Panc1 (cell line): ENCODE measurements around the gene CPB1. TPM values are rescaled to one million over a fixed set of nuclear protein-coding genes. Genes with fewer than 3 reads are reported as not detected.

Experiments used
- ATAC-seq: fragments of 200-7000 bp; cut with Tn5 transposase; 2 replicates; pipeline ENCODE4 v1.9.1; 2020; ENCODE audit warnings: mild to moderate bottlenecking, moderate library complexity
- BruUV-seq: library from RNA; stranded (reverse); fragments of 400-500 nt; replicated peaks from 2 replicates; lab custom pipeline; 2021; lab: Mats Ljungman, UMichigan
- CTCF ChIA-PET: fragments of 300-600 bp; sonication (Branson Sonifier 250); formaldehyde crosslinking; loops from one replicate; lab custom pipeline; 2022; ENCODE audit warnings: antibody characterized with exemption; lab: Charles Lee
- POLR2A ChIA-PET: fragments of 300-600 bp; sonication (Branson Sonifier 250); formaldehyde crosslinking; loops from one replicate; lab custom pipeline; 2022; ENCODE audit warnings: antibody characterized with exemption; lab: Charles Lee
- DNase-seq: peaks from one replicate; pipeline ENCODE4 v3.0.0-alpha.2; 2010; ENCODE audit warnings: low read depth, low spot score
- H3K27ac ChIP-seq: 2 replicates; pipeline ENCODE4 v1.5.1; 2011; ENCODE audit warnings: mild to moderate bottlenecking, low read length, inconsistent platforms
- H3K27me3 ChIP-seq: fragments of 200-500 bp; sonication (Bioruptor generic); 2 replicates; pipeline ENCODE4 v1.6.0; 2014; ENCODE audit warnings: low read length, inconsistent platforms; ENCODE audit not compliant: control insufficient read depth, insufficient read depth
- H3K36me3 ChIP-seq: fragments of 200-500 bp; sonication (Bioruptor generic); 2 replicates; pipeline ENCODE4 v1.5.1; 2014; ENCODE audit warnings: inconsistent platforms, mild to moderate bottlenecking, low read length, moderate library complexity; ENCODE audit not compliant: control insufficient read depth, insufficient read depth
- H3K4me1 ChIP-seq: 2 replicates; pipeline ENCODE4 v1.5.1; 2011; ENCODE audit warnings: inconsistent platforms, mild to moderate bottlenecking, low read length, moderate library complexity; ENCODE audit not compliant: control insufficient read depth, insufficient read depth
- H3K4me3 ChIP-seq, 2 experiments: 2 replicates each; pipeline ENCODE4 v1.5.1; 2011 to 2012; ENCODE audit warnings: low read depth in 2 of 2, low read length in 2 of 2, mild to moderate bottlenecking in 2 of 2, inconsistent platforms in 1 of 2, moderate library complexity in 1 of 2
- H3K9me3 ChIP-seq: fragments of 200-500 bp; sonication (Bioruptor generic); 2 replicates; pipeline ENCODE4 v1.5.1; 2014; ENCODE audit warnings: low read depth, mild to moderate bottlenecking, inconsistent platforms, low read length, moderate library complexity; ENCODE audit not compliant: control insufficient read depth, insufficient read depth
- POLR2AphosphoS5 ChIP-seq: IDR thresholded peaks from 2 replicates; pipeline ENCODE4 v1.6.1; 2012; ENCODE audit warnings: mild to moderate bottlenecking, low read depth, low read length, moderate library complexity
- SIN3A ChIP-seq: IDR thresholded peaks from 2 replicates; pipeline ENCODE4 v1.6.1; 2012; ENCODE audit warnings: low read depth, mild to moderate bottlenecking, low read length, moderate library complexity, borderline replicate concordance; ENCODE audit not compliant: insufficient read depth
- TCF7L2 ChIP-seq: IDR thresholded peaks from 2 replicates; pipeline ENCODE4 v1.6.1; 2011; ENCODE audit warnings: mild to moderate bottlenecking, low read depth, low read length, inconsistent platforms
- in situ Hi-C: cut with HindIII; loops from 2 replicates; pipeline ENCODE4 v1.10.0; 2016; ENCODE audit warnings: low sequenced_read_pairs, low pct_unique_long_range_greater_than_20kb
- intact Hi-C: fragments of 100-400 bp; cut with micrococcal nuclease; formaldehyde crosslinking; loops from one replicate; pipeline ENCODE4 v1.10.0; 2022; ENCODE audit not compliant: unreplicated experiment
- total RNA-seq: library from RNA; stranded (reverse); gene quantifications from one replicate; pipeline ENCODE4 v1.2.1, GENCODE V29; 2021; ENCODE audit not compliant: unreplicated experiment
- TF ChIP-seq, protein P1 (sequence below), 2 experiments: IDR thresholded peaks; 2 replicates each; pipeline ENCODE4 v1.6.1; 2011 to 2012; ENCODE audit warnings: low read depth in 2 of 2, control low read depth in 1 of 2, low read length in 1 of 2, mild to moderate bottlenecking in 1 of 2, moderate library complexity in 1 of 2; ENCODE audit not compliant: insufficient read depth in 1 of 2
- TF ChIP-seq, protein P2 (sequence below): fragments of 450-650 bp; IDR thresholded peaks from 2 replicates; pipeline ENCODE4 v1.5.1; 2017; ENCODE audit warnings: mild to moderate bottlenecking

Gene CPB1
- total RNA-seq, 1 experiment from 2014 or later, result 4.4 TPM

DNA sequence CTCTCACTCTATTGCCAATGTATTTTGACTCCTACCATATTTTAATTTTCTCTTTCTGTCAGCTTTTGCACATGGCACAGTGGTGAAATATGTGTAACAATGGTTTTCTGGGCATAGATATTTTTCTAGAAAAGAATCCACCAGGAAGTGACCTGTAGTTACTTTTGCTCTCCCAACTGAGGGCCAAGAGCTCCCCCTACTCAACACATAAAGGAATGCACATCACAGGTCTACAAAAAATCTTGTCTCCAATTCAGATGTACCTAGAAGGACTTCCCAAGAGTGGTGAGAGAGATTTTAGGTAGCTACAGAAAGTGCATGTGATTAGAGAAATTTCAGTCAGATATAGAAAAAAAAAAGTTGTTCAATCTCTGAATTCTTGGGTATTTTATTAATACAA lies 53.1 kb downstream of the CPB1 start:
- BruUV-seq, result no TSS peak
- intact Hi-C loops (no loop called here), in situ Hi-C loops (no loop called here)
- Histone ChIP-seq H3K4me3 (no peak overlapping the region), H3K9me3 (no peaks in the 10 kb centered on the region), H3K36me3 (no peaks in the 10 kb centered on the region), H3K27me3 (peaks cover 9% of the 10 kb centered on the region; the same call in 1 of the 2 replicates), H3K4me1 (no peaks in the 10 kb centered on the region), H3K27ac (no peak overlapping the region)
- TF ChIP-seq, protein P1, sequence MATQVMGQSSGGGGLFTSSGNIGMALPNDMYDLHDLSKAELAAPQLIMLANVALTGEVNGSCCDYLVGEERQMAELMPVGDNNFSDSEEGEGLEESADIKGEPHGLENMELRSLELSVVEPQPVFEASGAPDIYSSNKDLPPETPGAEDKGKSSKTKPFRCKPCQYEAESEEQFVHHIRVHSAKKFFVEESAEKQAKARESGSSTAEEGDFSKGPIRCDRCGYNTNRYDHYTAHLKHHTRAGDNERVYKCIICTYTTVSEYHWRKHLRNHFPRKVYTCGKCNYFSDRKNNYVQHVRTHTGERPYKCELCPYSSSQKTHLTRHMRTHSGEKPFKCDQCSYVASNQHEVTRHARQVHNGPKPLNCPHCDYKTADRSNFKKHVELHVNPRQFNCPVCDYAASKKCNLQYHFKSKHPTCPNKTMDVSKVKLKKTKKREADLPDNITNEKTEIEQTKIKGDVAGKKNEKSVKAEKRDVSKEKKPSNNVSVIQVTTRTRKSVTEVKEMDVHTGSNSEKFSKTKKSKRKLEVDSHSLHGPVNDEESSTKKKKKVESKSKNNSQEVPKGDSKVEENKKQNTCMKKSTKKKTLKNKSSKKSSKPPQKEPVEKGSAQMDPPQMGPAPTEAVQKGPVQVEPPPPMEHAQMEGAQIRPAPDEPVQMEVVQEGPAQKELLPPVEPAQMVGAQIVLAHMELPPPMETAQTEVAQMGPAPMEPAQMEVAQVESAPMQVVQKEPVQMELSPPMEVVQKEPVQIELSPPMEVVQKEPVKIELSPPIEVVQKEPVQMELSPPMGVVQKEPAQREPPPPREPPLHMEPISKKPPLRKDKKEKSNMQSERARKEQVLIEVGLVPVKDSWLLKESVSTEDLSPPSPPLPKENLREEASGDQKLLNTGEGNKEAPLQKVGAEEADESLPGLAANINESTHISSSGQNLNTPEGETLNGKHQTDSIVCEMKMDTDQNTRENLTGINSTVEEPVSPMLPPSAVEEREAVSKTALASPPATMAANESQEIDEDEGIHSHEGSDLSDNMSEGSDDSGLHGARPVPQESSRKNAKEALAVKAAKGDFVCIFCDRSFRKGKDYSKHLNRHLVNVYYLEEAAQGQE (IDR thresholded peaks at IDR 0.05; ENCODE audit: insufficient read depth in 1 of 2, low read depth in 2 of 2, low read length in 1 of 2), result no peak
- TF ChIP-seq, protein P2, sequence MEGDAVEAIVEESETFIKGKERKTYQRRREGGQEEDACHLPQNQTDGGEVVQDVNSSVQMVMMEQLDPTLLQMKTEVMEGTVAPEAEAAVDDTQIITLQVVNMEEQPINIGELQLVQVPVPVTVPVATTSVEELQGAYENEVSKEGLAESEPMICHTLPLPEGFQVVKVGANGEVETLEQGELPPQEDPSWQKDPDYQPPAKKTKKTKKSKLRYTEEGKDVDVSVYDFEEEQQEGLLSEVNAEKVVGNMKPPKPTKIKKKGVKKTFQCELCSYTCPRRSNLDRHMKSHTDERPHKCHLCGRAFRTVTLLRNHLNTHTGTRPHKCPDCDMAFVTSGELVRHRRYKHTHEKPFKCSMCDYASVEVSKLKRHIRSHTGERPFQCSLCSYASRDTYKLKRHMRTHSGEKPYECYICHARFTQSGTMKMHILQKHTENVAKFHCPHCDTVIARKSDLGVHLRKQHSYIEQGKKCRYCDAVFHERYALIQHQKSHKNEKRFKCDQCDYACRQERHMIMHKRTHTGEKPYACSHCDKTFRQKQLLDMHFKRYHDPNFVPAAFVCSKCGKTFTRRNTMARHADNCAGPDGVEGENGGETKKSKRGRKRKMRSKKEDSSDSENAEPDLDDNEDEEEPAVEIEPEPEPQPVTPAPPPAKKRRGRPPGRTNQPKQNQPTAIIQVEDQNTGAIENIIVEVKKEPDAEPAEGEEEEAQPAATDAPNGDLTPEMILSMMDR, result peak; percentile 46; the same call in 1 of the 2 replicates
- ChIA-PET CTCF (interaction anchor here (0.5 to 0.9 kb wide), 3 partner anchors 63 to 680 kb away, joined by 3 to 7 read pairs (median 4); no protein-coding TSS in a partner anchor), POLR2A (no interaction called here)
- DNase-seq, result no peak
- ATAC-seq, result no peak

DNA sequence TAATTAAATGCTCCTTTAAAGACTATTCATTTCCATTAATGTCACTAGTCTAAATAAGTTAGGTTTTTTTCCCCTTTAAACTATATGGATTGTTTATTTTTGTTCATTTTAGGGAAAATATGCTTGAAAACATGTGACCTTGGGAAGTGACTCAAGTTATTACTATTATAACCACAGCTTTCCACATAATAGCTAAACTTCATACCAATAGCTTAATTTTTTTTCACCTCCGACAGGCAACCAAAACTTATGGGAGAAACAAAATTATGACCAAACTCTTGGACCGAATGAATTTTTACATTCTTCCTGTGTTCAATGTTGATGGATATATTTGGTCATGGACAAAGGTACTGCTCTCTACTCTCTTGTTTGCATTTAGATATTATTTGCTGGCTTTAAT lies 53.7 kb downstream of the CPB1 start:
- in situ Hi-C loops, result no loop called here
- DNase-seq, result no peak
- CTCF ChIA-PET, result no interaction called here

More for the DNA sequence above, 53.7 kb downstream of the CPB1 start:
- no peak overlapping the region for H3K27ac ChIP-seq
- BruUV-seq, result no TSS peak
- H3K9me3 ChIP-seq, result no peaks in the 10 kb centered on the region
- POLR2A ChIA-PET, result no interaction called here
- intact Hi-C loops, result no loop called here
- H3K36me3 ChIP-seq, result no peaks in the 10 kb centered on the region
- H3K4me3 ChIP-seq, result no peak overlapping the region
- TF ChIP-seq, protein P1 (IDR thresholded peaks at IDR 0.05; ENCODE audit: insufficient read depth in 1 of 2, low read depth in 2 of 2, low read length in 1 of 2), result no peak
- TF ChIP-seq, protein P2, result no peak
- TF ChIP-seq TCF7L2 (no peak), SIN3A (no peak), POLR2AphosphoS5 (no peak)
- H3K27me3 ChIP-seq, result peaks cover 9% of the 10 kb centered on the region; the same call in 1 of the 2 replicates
- H3K4me1 ChIP-seq, result no peaks in the 10 kb centered on the region
- no peak for ATAC-seq
